HG03378 (cell line): ENCODE results near the gene LPA.

Experiments used
- ATAC-seq: cut with Tn5 transposase; IDR thresholded peaks from one replicate; pipeline ENCODE4 v1.9.1; 2021; ENCODE audit warnings: mild to moderate bottlenecking, moderate library complexity; ENCODE audit not compliant: unreplicated experiment

The LPA gene

DNA sequence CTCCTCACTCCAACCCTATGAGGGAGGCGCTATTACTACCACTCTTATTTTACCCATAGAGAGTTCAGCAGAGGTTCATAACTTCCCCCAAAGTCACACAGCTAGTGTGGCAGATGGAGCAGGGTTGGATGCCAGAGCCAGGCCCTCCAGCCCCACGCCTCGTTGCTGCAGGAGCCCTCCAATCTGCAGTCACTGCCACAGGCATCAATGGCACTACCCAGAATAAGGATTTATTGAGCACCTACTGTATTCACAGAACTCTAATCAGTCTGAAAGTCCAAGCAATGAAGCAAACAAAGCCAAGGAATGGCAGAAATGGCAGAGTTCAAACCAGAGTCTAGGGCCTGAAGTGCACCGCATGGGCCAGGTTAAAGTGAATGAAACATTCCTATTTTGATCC lies 144.9 kb downstream of the LPA start:
- no peak for ATAC-seq

DNA sequence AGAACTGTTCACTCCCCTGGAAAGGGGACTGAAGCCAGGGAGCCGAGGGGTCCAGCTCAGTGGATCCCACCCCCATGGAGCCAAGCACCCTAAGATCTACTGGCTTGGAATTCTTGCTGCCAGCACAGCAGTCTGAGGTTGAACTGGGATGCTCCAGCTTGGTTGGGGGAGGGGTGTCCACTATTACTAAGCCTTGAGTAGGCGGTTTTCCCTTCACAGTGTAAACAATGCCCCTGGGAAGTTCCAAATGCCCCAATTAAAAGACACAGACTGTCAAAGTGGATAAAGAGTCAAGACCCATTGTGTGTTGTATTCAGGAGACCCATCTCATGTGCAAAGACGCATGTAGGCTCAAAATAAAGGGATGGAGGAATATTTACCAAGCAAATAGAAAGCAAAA lies 150.2 kb downstream of the LPA start:
- ATAC-seq = no peak

DNA sequence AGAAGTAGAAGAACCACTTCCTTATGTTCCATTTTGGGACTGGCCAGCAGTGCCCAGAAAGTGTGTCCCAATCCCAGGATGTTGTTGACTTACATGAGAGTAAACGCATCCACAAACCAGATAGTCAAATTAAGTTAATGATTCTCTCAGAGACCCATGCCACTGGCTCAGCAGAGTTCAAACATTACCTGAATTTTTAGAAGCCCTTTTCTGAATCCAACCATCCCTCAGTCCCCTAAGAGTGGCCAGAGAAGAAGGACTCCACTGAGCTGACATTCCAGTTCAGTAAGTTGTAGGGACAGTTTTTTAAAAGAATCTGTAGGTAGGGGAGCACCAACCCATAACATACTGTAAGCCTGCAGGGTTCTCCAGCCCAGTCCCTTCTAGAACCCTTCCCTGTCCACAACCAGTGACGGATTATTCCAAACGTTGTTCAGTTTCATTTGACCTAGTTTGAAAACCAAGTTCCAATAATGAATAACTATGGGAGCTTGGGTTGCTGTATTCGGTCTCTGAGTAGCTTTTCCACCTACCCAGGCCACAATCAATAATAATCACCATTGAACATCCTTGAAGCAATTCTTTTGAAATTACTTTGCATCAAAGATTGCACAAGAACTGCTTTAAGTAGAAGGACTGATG lies 153.0 kb downstream of the LPA start:
- ATAC-seq = no peak

DNA sequence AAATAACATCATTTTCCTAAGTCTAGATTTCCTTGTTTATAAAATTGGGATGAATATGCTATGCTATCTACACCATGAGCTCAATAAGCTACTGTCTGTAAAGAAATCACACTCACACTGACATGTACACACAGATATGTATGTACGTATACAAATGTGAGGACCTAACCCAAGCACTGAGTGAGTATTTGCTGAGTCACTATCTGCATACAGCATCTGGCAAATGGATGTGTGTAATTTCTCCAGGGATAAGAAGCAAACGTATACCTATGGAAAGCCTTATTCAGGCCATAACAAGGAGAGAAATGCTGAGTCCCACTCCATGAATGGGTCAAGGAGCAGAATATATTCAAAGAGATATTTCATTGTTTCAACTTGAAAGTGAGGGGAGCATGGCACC lies 153.9 kb downstream of the LPA start:
- ATAC-seq = no peak

DNA sequence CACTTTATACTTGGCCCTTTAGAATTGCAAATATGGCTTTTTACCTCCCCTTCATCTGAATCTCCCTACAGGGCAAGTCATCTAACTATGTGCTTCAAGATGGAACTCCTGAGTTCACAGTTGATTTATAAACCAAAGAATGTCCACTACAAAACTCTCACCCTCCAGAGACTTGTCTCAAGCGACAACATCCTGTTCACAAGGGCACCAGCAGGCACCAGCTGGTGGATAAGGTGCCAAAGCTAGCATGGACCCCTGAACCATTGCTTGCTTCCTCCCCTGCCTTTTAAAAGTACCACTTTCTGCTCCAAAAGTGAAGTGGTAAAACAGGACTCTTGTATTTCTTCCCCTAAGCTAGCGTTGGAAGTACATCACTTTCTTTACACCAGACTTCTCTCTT lies 154.5 kb downstream of the LPA start:
- no peak for ATAC-seq

DNA sequence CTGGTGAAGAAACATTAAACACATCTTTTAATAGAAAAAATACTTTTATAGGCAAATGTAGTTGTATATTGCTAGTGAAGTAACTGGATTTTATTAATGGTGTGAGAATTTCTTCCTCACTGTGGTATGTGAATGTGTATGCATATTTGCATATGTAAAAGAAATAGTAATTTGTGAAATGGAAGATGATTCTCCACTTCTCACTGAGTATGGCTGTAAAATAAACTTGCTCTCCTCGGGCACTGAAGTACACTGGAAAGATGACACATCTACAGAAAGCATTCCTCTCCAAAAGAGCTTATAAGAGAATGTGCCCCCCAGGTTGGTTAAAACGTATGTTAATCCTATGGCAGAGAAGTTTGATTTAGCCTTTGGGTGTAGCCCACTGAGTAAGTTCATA lies 155.5 kb downstream of the LPA start:
- ATAC-seq = no peak

DNA sequence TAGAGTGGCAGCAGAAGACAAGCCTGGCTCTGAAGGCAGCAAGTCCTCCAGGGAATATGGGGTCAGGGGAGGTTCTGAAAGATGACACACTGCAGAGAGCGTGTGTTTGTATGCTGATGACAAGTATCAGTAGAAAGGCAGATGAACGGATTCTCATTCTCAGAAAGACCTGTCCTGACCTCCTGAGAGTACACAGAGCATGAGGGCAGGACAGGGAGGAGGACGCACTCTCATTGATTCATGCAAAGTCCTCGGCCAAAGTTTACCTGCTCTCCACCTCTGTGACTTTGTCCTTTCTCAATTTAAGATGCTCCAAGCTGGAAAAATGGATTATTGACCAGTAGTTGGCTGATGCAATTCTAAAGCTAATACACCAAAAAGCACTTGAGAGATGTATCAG lies 156.7 kb downstream of the LPA start:
- no peak for ATAC-seq

DNA sequence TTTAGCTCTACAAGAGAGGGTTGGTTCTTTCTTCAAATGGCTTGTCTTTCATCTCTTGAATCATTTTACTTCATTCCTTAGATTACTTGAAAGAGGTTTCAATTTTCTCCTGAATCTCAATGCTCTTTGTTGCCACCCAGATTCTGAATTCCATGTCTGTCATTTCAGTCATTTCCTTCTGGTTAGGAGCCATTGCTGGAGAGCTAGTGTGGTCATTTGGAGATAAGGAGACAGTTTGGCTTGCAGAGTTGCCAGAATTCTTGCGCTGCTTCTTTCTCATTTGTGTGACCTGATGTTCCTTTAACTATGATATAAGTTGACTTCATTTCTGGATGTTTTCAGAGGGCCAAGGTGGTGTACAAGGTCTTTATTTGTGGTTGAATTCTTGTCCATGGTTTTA lies 158.1 kb downstream of the LPA start:
- ATAC-seq = no peak

DNA sequence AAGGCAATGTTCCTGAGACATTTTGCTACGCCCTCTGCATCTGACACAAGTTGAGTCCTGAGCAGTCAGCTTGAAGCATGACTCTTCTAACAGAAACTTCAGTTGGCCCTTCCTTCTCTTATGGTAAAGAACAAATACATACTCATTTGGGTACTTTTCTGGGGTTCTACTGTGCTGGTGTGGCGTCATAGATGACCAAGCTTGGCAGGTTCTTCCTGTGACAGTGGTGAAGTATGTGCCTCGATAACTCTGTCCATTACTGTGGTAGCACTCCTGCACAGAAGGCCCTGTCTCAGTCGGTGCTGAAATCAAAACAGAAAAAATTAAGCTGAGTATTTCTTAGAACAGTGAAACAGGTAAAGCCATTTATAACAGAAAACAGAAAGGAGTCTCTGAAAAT lies 163.4 kb downstream of the LPA start:
- ATAC-seq = no peak

DNA sequence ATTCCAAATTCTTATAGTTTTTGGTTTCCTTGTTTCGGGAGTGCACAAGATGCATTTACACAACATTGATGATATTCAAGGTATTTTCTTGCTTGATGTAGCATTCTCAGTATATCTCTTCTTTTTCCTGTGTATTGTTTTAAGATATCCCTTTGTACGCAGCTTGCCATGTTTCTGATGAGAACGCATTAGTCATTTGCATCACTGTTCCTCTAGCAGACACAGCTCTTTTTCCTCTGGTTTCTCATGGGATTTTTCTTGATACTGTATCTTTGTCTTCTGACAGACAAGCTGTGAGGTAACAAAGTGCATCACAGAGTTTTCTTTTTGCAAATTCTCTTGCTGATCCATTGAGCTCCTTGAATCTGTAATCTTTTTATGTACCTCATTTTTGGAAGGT lies 169.5 kb downstream of the LPA start:
- ATAC-seq = no peak

DNA sequence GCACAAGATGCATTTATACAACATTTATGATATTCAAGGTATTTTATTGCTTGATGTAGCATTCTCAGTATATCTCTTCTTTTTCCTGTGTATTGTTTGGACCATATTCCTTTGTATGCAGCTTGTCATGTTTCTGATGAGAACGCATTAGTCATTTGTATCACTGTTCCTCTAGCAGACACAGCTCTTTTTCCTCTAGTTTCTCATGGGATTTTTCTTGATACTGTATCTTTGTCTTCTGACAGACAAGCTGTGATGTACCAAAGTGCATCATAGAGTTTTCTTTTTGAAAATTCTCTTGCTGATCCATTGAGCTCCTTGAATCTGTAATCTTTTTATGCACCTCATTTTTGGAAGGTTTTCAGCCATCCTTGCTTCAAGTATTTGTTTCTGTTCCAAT lies 175.0 kb downstream of the LPA start:
- ATAC-seq = no peak

DNA sequence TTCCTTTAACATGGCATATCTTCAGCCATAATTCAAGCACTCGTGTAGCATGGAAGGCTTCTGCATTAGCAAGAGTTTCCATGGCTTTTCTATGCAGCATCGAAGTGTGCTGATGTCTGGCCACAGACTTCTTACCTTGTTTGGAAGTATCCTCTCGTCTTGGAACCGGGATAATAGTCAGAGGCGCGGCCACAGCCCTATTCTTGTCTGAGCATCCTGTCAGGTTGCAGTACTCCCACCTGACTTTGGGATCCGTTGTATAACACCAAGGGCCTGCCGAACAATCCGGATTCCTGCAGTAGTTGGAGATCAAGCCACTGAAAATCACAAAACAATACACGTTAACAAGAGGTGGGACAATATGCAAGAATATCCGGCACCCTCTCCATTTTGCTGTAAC lies 177.0 kb downstream of the LPA start:
- no peak for ATAC-seq
